Rectal smooth muscle tissue (tissue), 1 donor: ENCODE measurements around the gene PTPRM.
A peak's percentile ranks its signal among the peaks of the same experiment; 100 is the strongest.

ENCODE experiments used
- H3K27ac ChIP-seq: one replicate; pipeline ENCODE4 v1.7.0; 2013; ENCODE audit warnings: low read depth, low read length, inconsistent platforms
- H3K27me3 ChIP-seq: one replicate; pipeline ENCODE4 v1.7.0; 2013; ENCODE audit warnings: low read length; ENCODE audit not compliant: control insufficient read depth, insufficient read depth
- H3K36me3 ChIP-seq: one replicate; pipeline ENCODE4 v1.7.0; 2013; ENCODE audit warnings: low read length; ENCODE audit not compliant: control insufficient read depth, insufficient read depth
- H3K4me1 ChIP-seq: one replicate; pipeline ENCODE4 v1.7.0; 2013; ENCODE audit warnings: low read length; ENCODE audit not compliant: control insufficient read depth, insufficient read depth
- H3K4me3 ChIP-seq: one replicate; pipeline ENCODE4 v1.7.0; 2013; ENCODE audit warnings: low read length
- H3K9ac ChIP-seq: one replicate; pipeline ENCODE4 v1.7.0; 2013; ENCODE audit warnings: low read length

Gene PTPRM

DNA sequence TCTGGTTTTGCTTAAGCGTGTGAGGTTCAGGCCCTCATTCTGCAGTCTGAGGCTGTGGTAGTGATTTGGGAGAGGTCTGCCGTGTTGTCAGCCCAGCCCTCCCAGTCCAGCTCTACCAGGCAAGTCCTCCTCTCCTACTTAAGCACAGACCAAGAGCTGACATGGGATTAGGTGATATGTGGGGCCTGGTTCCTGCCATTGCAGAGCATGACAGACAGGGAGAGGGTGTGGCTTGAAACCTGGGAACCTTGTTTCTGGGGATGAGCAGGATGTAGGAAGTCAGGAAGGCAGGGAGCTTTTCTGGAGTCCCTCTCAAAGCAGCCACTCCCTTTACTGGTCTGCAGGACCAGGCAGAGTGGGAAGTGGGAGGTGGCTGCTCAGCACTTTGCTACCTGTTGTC, 38.6 kb downstream of the PTPRM start:
- Histone ChIP-seq H3K4me1 (peaks cover 28% of the 10 kb centered on the region), H3K36me3 (no peaks in the 10 kb centered on the region), H3K4me3 (no peak overlapping the region), H3K27ac (no peak overlapping the region), H3K9ac (no peak overlapping the region), H3K27me3 (no peaks in the 10 kb centered on the region)

DNA sequence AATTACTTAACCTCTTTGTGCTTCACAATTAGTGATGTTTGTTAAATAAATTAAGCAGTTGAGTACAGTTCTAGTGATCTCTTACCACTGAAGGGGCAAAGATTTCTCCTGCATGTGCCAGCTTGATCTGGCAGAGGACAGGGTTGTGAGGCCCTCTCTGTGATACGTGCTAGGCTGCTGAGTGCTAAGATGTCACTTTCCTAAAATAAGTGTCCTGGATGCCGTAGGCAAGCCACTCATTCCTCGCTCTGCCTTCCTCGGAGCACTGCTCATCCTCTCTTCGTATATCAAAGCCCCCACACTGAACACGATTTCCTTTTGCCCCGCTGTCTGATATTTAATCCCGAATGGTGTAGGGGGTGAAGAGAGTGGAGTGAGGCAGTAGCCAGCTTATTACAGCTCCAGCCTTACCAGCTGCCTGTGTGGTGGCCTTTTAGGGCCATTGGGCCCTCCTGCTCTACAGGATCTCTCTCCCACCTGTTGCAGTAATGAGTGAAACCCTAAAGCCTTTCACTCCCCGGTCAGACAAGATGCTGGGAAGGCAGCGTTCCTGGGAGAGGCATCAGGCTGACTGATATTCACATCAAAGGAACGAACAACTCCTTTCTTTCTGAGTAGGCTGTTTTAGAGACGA, 40.5 kb downstream of the PTPRM start:
- H3K4me1 ChIP-seq = peaks cover 28% of the 10 kb centered on the region
- H3K27ac ChIP-seq = no peak overlapping the region
- no peak overlapping the region for H3K4me3 ChIP-seq
- H3K27me3 ChIP-seq = no peaks in the 10 kb centered on the region
- H3K9ac ChIP-seq = no peak overlapping the region
- H3K36me3 ChIP-seq = no peaks in the 10 kb centered on the region

DNA sequence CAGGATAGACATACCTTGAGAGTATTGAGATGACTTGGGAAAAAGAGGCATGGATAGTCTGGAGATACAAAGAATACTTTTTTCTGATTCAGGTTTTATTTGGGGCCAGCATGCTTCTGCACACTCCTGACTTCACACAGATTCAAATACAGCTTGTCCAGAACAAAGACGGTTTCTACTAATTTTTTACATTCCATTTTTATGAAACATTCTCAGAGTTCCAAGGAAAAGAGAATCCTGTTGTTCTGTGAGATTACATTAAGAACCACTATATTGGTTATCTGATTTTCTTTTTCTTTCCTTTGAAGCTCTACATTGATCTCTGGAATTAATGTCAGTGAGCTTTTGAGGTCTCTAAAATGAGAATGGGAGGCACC, 41.0 kb downstream of the PTPRM start:
- peaks cover 28% of the 10 kb centered on the region for H3K4me1 ChIP-seq
- H3K36me3 ChIP-seq = no peaks in the 10 kb centered on the region
- H3K9ac ChIP-seq = no peak overlapping the region
- no peak overlapping the region for H3K4me3 ChIP-seq
- no peaks in the 10 kb centered on the region for H3K27me3 ChIP-seq
- H3K27ac ChIP-seq = no peak overlapping the region

DNA sequence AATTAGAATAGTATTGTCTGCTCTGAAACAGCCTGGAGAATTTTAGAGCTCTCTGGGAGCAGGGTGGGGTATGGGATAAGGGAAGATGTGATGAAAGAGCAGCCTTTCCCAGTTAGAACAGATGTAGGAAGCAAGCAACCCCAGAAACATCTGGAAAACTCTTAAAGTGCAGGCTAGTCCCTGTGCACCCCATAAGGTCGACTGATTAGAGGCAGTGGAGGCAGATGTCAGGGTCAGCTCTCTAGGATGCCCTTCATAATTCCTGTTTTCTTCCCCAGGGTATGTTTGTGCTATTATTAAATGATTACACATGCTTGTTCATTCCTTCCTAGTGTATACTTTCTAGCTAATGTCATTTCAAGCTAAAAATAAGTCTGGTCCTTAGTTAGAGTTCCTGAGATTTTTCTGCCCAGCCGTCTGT, 41.7 kb downstream of the PTPRM start:
- Histone ChIP-seq H3K36me3 (no peaks in the 10 kb centered on the region), H3K27me3 (no peaks in the 10 kb centered on the region), H3K4me3 (no peak overlapping the region), H3K27ac (peak overlapping the region; percentile 16), H3K4me1 (peaks cover 28% of the 10 kb centered on the region), H3K9ac (no peak overlapping the region)

DNA sequence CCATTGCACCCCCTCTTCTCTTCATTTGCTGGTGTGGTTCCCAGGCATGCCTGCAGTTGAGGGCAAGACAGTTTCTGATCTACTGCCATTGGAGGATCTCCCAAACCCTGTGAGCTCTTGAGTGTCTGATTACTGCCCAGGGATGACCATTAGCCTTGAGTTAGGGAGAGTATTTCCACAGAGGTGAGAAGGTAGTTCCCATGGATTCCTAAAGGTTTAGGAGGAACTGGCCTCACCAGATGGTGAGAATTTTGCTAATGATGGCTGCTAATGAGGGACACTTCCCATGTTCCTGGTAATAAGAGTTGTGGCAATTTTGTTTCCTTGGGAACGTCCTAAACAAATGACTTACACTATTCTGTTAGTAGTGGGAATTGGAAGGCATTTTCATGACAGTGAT, 42.5 kb downstream of the PTPRM start:
- Histone ChIP-seq H3K27me3 (no peaks in the 10 kb centered on the region), H3K4me1 (peaks cover 25% of the 10 kb centered on the region), H3K27ac (no peak overlapping the region), H3K9ac (no peak overlapping the region), H3K36me3 (no peaks in the 10 kb centered on the region), H3K4me3 (no peak overlapping the region)

DNA sequence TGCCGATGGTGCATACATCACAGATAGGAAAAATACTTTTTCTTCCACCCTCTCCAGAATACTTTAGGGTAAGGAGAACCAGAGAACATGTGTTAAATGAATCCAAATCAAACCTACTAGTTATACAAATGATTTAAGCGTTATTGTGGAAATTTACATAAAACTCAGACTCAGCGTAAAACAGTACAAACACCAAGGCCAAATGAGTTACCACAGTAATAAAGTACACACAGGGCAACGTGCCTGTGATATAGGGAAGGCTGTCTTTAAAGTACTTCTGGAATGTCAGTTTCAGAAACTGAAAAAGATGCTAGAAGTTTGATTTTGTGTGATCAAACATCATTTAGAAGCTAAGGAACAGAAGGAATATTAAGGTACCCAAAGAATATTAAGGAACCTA, 46.9 kb downstream of the PTPRM start:
- no peaks in the 10 kb centered on the region for H3K36me3 ChIP-seq

DNA sequence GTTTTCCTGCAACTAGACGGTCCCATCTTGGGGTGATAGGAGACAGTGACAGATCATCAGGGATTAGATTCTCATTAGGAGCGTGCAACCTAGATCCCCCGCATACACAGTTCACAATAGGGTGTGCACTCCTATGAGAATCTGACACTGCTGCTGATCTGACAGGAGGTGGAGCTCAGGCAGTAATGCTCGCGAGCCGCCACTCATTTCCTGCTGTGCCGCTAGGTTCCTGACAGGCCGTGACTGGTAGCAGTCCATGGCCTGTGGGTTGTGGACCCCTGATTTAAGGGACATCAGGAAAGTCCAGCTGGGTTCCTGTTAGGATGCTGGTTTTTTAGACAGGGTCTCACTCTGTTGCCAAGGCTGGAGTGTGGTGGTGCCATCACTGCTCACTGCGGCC, 48.7 kb downstream of the PTPRM start:
- Histone ChIP-seq H3K4me3 (no peak overlapping the region), H3K4me1 (peaks cover 5% of the 10 kb centered on the region), H3K27me3 (no peaks in the 10 kb centered on the region), H3K27ac (no peak overlapping the region), H3K9ac (no peak overlapping the region), H3K36me3 (no peaks in the 10 kb centered on the region)

More for the DNA sequence above, 46.9 kb downstream of the PTPRM start:
- Histone ChIP-seq H3K4me3 (no peak overlapping the region), H3K9ac (no peak overlapping the region), H3K27ac (no peak overlapping the region), H3K4me1 (peaks cover 9% of the 10 kb centered on the region), H3K27me3 (no peaks in the 10 kb centered on the region)

DNA sequence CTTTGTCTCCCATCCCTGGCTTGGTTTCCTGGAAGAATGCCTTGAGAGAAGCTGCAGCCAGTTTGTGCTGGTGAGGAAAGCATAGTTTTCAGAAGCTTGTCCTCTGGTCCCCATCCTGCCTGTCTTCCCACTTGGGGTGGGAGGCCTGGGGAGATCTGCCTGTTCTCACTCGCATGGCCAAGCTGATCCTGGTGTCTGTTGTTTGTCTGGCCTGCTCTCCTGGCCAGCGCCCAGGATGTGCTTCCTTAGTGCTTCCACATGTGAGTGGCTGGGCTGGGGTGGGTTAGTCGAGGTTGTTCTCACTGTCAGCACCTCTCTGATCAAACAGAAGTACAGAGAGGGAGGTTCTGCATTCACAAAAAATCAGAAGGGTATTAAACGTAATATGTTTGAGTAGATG, 49.5 kb downstream of the PTPRM start:
- Histone ChIP-seq H3K27ac (peak overlapping the region; percentile 43), H3K27me3 (no peaks in the 10 kb centered on the region), H3K36me3 (no peaks in the 10 kb centered on the region), H3K4me3 (no peak overlapping the region), H3K4me1 (peaks cover 5% of the 10 kb centered on the region), H3K9ac (no peak overlapping the region)

DNA sequence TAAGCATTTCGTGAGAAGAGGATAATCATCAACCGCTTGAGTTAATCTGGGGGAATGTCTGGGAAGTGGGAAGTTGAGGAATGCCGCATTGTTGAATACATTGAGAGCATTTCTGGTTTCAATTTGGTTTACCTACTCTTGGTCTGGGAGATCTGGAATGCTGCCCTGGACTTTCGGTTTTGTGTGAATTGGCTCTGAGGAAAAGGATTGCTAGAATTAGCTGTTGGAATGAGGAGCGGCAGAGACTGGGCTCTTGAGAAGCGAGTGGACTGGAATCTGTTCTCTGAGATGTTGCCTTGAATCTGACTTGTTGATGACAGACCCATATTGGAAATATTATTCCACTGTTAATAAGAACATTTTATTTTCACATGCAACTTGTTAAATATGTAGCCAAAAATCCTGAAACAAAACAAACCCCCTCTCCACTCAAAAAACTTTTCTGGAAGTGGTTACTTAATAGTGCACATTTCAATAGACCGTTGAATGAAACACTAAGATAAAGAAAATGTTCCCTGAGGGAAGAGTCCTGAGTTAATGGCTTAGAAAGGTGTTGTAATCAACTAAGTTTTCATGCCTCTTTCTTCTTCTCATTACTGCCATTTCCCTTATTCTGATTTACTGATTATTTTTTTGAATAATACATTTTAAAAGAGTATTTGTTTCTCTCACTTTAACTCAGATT, 50.8 kb downstream of the PTPRM start:
- no peak overlapping the region for H3K9ac ChIP-seq
- no peaks in the 10 kb centered on the region for H3K27me3 ChIP-seq
- H3K4me3 ChIP-seq = peak overlapping the region; percentile 9
- no peaks in the 10 kb centered on the region for H3K36me3 ChIP-seq
- H3K27ac ChIP-seq = peak overlapping the region; percentile 21
- peaks cover 5% of the 10 kb centered on the region for H3K4me1 ChIP-seq

DNA sequence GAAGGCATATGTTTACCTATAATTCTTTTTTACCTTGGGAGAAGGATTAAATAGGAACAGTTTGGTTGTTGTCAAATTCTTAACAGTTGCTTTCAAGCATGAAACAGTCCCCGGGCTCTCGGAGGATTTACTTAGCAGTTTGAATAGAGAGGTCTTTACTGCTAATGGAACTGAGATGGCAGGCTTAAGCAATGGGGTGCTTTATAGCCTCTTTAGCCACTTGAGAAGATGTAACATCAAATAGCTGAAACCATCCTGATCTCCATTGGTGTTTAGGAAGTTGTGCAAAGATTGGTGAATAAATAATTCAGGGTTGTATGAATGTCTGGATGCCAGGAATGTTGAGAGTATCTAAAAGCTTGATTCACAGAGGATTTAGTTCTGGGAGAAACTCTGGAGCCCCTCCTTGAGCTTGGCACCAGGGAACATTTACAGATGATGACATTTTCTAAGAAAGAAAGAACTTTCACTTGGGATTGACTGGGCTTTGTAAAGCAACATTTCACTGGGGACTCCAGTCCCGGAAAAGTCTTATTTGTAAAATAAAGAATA, 51.9 kb downstream of the PTPRM start:
- H3K27me3 ChIP-seq = no peaks in the 10 kb centered on the region
- no peak overlapping the region for H3K9ac ChIP-seq
- H3K36me3 ChIP-seq = no peaks in the 10 kb centered on the region
- no peak overlapping the region for H3K27ac ChIP-seq
- no peak overlapping the region for H3K4me3 ChIP-seq
- H3K4me1 ChIP-seq = peaks cover 5% of the 10 kb centered on the region

DNA sequence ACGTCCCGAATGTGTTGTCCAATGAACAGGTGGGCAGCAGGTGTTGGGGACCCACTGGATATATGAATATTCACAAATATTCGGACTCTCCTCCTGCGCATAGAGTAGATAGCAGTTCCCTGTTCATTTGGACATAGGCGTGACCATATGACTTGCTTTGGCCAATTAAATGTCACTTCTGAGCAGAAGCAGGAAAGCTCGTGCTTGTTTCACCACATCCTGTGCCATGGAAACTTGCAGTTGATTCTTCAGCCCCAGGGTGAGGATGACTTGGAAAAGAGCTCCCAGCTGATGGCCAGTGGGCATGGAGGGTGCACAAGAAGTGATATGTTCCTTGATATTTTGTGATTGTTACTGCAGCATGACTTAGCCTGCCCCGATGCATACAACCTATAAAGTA, 52.6 kb downstream of the PTPRM start:
- H3K4me1 ChIP-seq = peaks cover 5% of the 10 kb centered on the region
- H3K27ac ChIP-seq = no peak overlapping the region
- H3K36me3 ChIP-seq = no peaks in the 10 kb centered on the region
- no peak overlapping the region for H3K4me3 ChIP-seq
- no peak overlapping the region for H3K9ac ChIP-seq
- H3K27me3 ChIP-seq = no peaks in the 10 kb centered on the region

DNA sequence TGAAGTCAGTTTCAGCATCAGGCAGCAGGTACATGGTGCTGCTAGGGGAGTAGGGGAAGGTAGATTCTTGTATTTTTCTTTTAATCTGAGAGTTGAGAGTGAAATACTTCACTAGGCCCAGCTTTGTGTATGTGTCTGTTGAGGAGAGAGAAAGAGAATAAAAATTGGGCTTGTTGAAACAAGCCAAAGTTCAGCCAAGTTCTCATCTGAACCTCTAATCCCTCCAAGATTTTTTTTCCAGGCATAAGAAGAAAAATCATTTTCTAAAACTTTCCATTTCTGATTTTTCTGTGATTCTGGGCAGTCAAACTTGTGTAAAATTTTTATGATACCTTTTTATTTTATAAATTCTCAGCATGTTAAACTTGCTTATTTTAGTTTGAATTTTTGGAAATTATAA, 55.6 kb downstream of the PTPRM start:
- H3K4me3 ChIP-seq = no peak overlapping the region
- H3K9ac ChIP-seq = no peak overlapping the region
- H3K4me1 ChIP-seq = peaks cover 9% of the 10 kb centered on the region
- H3K36me3 ChIP-seq = no peaks in the 10 kb centered on the region
- H3K27ac ChIP-seq = no peak overlapping the region
- H3K27me3 ChIP-seq = no peaks in the 10 kb centered on the region

DNA sequence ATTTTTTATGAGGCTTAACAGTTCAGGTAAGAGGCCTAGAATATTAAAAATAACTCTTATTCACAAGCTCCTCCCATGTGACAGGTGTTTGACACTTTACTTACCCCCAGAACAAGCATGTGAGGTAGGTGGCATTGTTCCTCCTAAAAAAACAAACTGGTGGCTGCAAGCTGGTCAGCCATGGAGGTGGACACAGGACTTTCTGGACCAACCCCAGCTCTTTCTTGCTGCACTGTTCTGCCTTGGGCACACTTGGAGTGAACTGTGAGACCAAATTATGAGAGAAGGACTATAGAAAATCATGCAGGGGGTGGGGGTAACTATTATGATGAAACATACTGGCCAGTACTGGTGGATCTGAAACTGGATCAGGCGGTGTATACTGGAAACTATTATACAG, 56.6 kb downstream of the PTPRM start:
- no peak overlapping the region for H3K27ac ChIP-seq
- H3K9ac ChIP-seq = no peak overlapping the region
- no peak overlapping the region for H3K4me3 ChIP-seq
- peaks cover 9% of the 10 kb centered on the region for H3K4me1 ChIP-seq
- H3K36me3 ChIP-seq = no peaks in the 10 kb centered on the region
- H3K27me3 ChIP-seq = no peaks in the 10 kb centered on the region
